Activated CD8-positive, alpha-beta memory T cell treated with anti-CD3 and anti-CD28 coated beads for 48 hours (primary cell): ENCODE results near the gene EFNA1.

ENCODE experiments used
- DNase-seq, 3 experiments: peaks; one replicate each; pipeline ENCODE4 v3.0.0-alpha.2; 2020; ENCODE audit warnings: low read depth in 2 of 3, low spot score in 2 of 3

The EFNA1 gene

GRCh38 chr1:155124503-155125463, 2.9 kb upstream of the EFNA1 start:
- DNase-seq = no peak

GRCh38 chr1:155125511-155125945, 2.1 kb upstream of the EFNA1 start:
- DNase-seq = no peak

- no peak for DNase-seq
Observed at GRCh38 chr1:155125946-155126555, 1.6 kb upstream of the EFNA1 start.

GRCh38 chr1:155126556-155127104, 1.0 kb upstream of the EFNA1 start:
- no peak for DNase-seq

GRCh38 chr1:155127967-155128754, 485 bp downstream of the EFNA1 start:
- no peak for DNase-seq

GRCh38 chr1:155128755-155129473, 1.2 kb downstream of the EFNA1 start:
- DNase-seq = no peak

GRCh38 chr1:155130272-155131006, 2.8 kb downstream of the EFNA1 start:
- no peak for DNase-seq

- DNase-seq = no peak
Observed at GRCh38 chr1:155131285-155131684, 3.6 kb downstream of the EFNA1 start.

- no peak for DNase-seq
Observed at GRCh38 chr1:155131856-155132255, 4.2 kb downstream of the EFNA1 start.

- no peak for DNase-seq
Observed at GRCh38 chr1:155133799-155134281, 6.2 kb downstream of the EFNA1 start.

- DNase-seq = no peak
Observed at GRCh38 chr1:155134322-155134721, 6.6 kb downstream of the EFNA1 start.

GRCh38 chr1:155134880-155135414, 7.3 kb downstream of the EFNA1 start:
- peak in 2 of 3 experiments; percentile 38 to 45 for DNase-seq

GRCh38 chr1:155135415-155136028, 7.8 kb downstream of the EFNA1 start, which contains the start of gene SLC50A1:
SLC50A1 (plus strand) TSS chr1:155135852; CDS start chr1:155135912, 60 bp downstream.
- DNase-seq = peak; percentile 84 to 91 (median 85)

- no peak for DNase-seq
Observed at GRCh38 chr1:155136748-155137147, 9.1 kb downstream of the EFNA1 start.

- no peak for DNase-seq
Observed at GRCh38 chr1:155137154-155137949, 9.7 kb downstream of the EFNA1 start.

- peak; percentile 71 to 90 (median 83) for DNase-seq
Observed at GRCh38 chr1:155139895-155140629, 12.4 kb downstream of the EFNA1 start, which contains the start of gene DPM3. DPM3 (minus strand) TSS chr1:155140531; CDS start chr1:155140240, 291 bp downstream.

GRCh38 chr1:155140630-155140953, 12.9 kb downstream of the EFNA1 start:
- DNase-seq = no peak
